GM23338 (cell line): Measurements from ENCODE around the gene ELN. TPM values are rescaled to one million over a fixed set of nuclear protein-coding genes. Genes with fewer than 3 reads are reported as not detected.

ENCODE experiments used
- ATAC-seq: fragments of 200-7000 bp; cut with Tn5 transposase; 3 replicates; pipeline ENCODE4 v1.9.1; 2020
- DNase-seq: peaks from one replicate; pipeline ENCODE4 v3.0.0-alpha.2; 2015; ENCODE audit warnings: low spot score
- H2AFZ ChIP-seq: fragments of 200-600 bp; sonication (generic); 2 replicates; pipeline ENCODE4 v1.8.0; 2016; ENCODE audit warnings: antibody characterized with exemption, mild to moderate bottlenecking, moderate library complexity
- H3F3A ChIP-seq: fragments of 200-600 bp; sonication (generic); replicated peaks from 2 replicates; pipeline ENCODE4 v1.8.0; 2017; ENCODE audit warnings: antibody characterized with exemption, mixed run types, low read depth
- H3K27ac ChIP-seq: fragments of 200-600 bp; sonication (generic); 2 replicates; pipeline ENCODE4 v1.6.1; 2016; ENCODE audit warnings: low read depth
- H3K27me3 ChIP-seq: fragments of 200-600 bp; sonication (generic); 2 replicates; pipeline ENCODE4 v1.8.0; 2016; ENCODE audit warnings: mild to moderate bottlenecking, mixed run types, moderate library complexity; ENCODE audit not compliant: insufficient read depth
- H3K36me3 ChIP-seq: fragments of 200-600 bp; sonication (generic); 2 replicates; pipeline ENCODE4 v1.8.0; 2016; ENCODE audit warnings: mild to moderate bottlenecking; ENCODE audit not compliant: insufficient read depth
- H3K4me1 ChIP-seq: fragments of 200-600 bp; sonication (generic); 2 replicates; pipeline ENCODE4 v1.8.0; 2016; ENCODE audit warnings: mild to moderate bottlenecking, moderate library complexity; ENCODE audit not compliant: insufficient read depth
- H3K4me2 ChIP-seq: fragments of 200-600 bp; sonication (generic); 2 replicates; pipeline ENCODE4 v1.7.1; 2017; ENCODE audit warnings: mixed run types
- H3K4me3 ChIP-seq: fragments of 200-600 bp; sonication (generic); 2 replicates; pipeline ENCODE4 v1.6.1; 2016; ENCODE audit warnings: mixed run types
- H3K79me2 ChIP-seq: fragments of 200-600 bp; sonication (generic); replicated peaks from 2 replicates; pipeline ENCODE4 v1.8.0; 2017; ENCODE audit warnings: mild to moderate bottlenecking; ENCODE audit not compliant: insufficient read depth
- H3K9me2 ChIP-seq: fragments of 200-600 bp; sonication (generic); 2 replicates; pipeline ENCODE4 v1.8.0; 2017; ENCODE audit not compliant: insufficient read depth
- H4K20me1 ChIP-seq: fragments of 200-600 bp; sonication (generic); replicated peaks from 2 replicates; pipeline ENCODE4 v1.8.0; 2017; ENCODE audit warnings: mild to moderate bottlenecking; ENCODE audit not compliant: insufficient read depth
- H3K27ac Mint-ChIP-seq: 2 replicates; pipeline ENCODE4 v1.8.0; 2020; ENCODE audit warnings: inconsistent platforms, mild to moderate bottlenecking, moderate library complexity, mixed read lengths
- H3K27me3 Mint-ChIP-seq: 3 replicates; pipeline ENCODE4 v1.8.0; 2022; ENCODE audit warnings: low read depth, mild to moderate bottlenecking, moderate library complexity, mixed read lengths, inconsistent platforms; ENCODE audit not compliant: insufficient read depth, poor library complexity
- H3K36me3 Mint-ChIP-seq: 3 replicates; pipeline ENCODE4 v1.8.0; 2021; ENCODE audit warnings: low read depth, mild to moderate bottlenecking, inconsistent platforms, moderate library complexity, mixed read lengths
- H3K4me1 Mint-ChIP-seq: 3 replicates; pipeline ENCODE4 v1.8.0; 2020; ENCODE audit warnings: mild to moderate bottlenecking, inconsistent platforms, mixed read lengths
- H3K4me3 Mint-ChIP-seq: 3 replicates; pipeline ENCODE4 v1.8.0; 2021; ENCODE audit warnings: moderate library complexity, mild to moderate bottlenecking, inconsistent platforms, mixed read lengths
- H3K9me3 Mint-ChIP-seq: 3 replicates; pipeline ENCODE4 v1.8.0; 2020; ENCODE audit warnings: moderate library complexity, mild to moderate bottlenecking, inconsistent platforms, mixed read lengths
- CREB1 ChIP-seq: fragments of 250-450 bp; sonication (Bioruptor Pico); IDR thresholded peaks from 2 replicates; pipeline ENCODE4 v1.5.0; 2020; ENCODE audit warnings: low read depth, mild to moderate bottlenecking, moderate library complexity
- CTCF ChIP-seq, 2 experiments: fragments of 200-600 bp in 1 of 2; sonication (generic) in 1 of 2; conservative IDR thresholded peaks; 2 replicates each; pipeline versions ENCODE4 v1.5.1 to v1.6.1; 2016 to 2017; ENCODE audit warnings: antibody characterized with exemption in 2 of 2, low read depth in 2 of 2, mild to moderate bottlenecking in 2 of 2, moderate library complexity in 1 of 2
- ETS1 ChIP-seq: IDR thresholded peaks from 2 replicates; pipeline ENCODE4 v1.6.1; 2016; ENCODE audit warnings: antibody characterized with exemption
- EZH2 ChIP-seq: fragments of 200-600 bp; sonication (generic); IDR thresholded peaks from one replicate; pipeline ENCODE4 v1.8.0; 2017; ENCODE audit warnings: antibody characterized with exemption, mild to moderate bottlenecking, low read depth; ENCODE audit not compliant: unreplicated experiment
- EZH2phosphoT487 ChIP-seq: fragments of 200-600 bp; sonication (generic); IDR thresholded peaks from one replicate; pipeline ENCODE4 v1.8.1; 2018; ENCODE audit warnings: antibody characterized with exemption; ENCODE audit not compliant: unreplicated experiment
- JUNB ChIP-seq: IDR thresholded peaks from one replicate; pipeline ENCODE4 v1.6.1; 2016; ENCODE audit warnings: antibody characterized with exemption; ENCODE audit not compliant: unreplicated experiment
- NANOG ChIP-seq: IDR thresholded peaks from 2 replicates; pipeline ENCODE4 v1.6.1; 2016; ENCODE audit warnings: antibody characterized with exemption, borderline replicate concordance
- POLR2AphosphoS5 ChIP-seq: IDR thresholded peaks from 2 replicates; pipeline ENCODE4 v1.6.1; 2016; ENCODE audit warnings: antibody characterized with exemption, low read depth
- REST ChIP-seq: IDR thresholded peaks from one replicate; pipeline ENCODE4 v1.6.1; 2018; ENCODE audit warnings: antibody characterized with exemption; ENCODE audit not compliant: unreplicated experiment
- STAT1 ChIP-seq: IDR thresholded peaks from one replicate; pipeline ENCODE4 v1.6.1; 2016; ENCODE audit warnings: antibody characterized with exemption; ENCODE audit not compliant: unreplicated experiment
- ZNF114 ChIP-seq: fragments of 250-450 bp; sonication (Bioruptor Pico); IDR thresholded peaks from 2 replicates; pipeline ENCODE4 v1.5.0; 2020; ENCODE audit warnings: mild to moderate bottlenecking, moderate library complexity
- ZNF331 ChIP-seq: fragments of 250-450 bp; sonication (Bioruptor Pico); IDR thresholded peaks from 2 replicates; pipeline ENCODE4 v1.5.0; 2020; ENCODE audit warnings: low read depth, mild to moderate bottlenecking, moderate library complexity
- polyA plus RNA-seq: library from polyadenylated mRNA; unstranded; fragments of >200 nt; fragmentation: Nextera tagmentation; extraction: Ambion mirVana; gene quantifications from 2 replicates; pipeline ENCODE4 v1.2.1, GENCODE V29; 2016
- total RNA-seq: library from RNA; depleted of rRNA; stranded (reverse); fragments of >200 nt; shearing (Covaris generic); gene quantifications from 2 replicates; pipeline ENCODE4 v1.2.3, GENCODE V29; 2014

The ELN gene
- total and polyA plus RNA-seq, 2 experiments from 2014 or later: 1.1 to 5.6 TPM

DNA sequence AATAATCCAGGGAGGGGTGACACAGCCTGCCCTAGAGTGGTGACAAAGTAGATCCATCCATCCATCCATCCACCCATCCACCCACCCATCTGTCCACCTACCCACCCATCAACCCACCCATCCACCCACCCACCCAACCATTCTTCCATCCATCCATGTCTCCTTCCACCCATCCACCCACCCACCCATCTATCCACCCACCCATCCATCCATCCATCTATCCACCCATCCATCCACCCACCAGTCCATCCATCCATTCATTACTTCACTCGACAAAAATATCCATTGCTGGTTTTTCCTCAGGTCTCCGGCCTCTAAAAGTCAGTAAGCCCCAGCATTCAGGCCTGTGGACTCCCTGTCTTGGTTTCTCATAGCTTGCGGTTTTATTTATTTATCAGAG, 43.1 kb downstream of the ELN start (continued):
- TF ChIP-seq CTCF (conservative IDR thresholded peaks at IDR 0.05; ENCODE audit: low read depth in 2 of 2): no peak
- no peak for TF ChIP-seq STAT1

DNA sequence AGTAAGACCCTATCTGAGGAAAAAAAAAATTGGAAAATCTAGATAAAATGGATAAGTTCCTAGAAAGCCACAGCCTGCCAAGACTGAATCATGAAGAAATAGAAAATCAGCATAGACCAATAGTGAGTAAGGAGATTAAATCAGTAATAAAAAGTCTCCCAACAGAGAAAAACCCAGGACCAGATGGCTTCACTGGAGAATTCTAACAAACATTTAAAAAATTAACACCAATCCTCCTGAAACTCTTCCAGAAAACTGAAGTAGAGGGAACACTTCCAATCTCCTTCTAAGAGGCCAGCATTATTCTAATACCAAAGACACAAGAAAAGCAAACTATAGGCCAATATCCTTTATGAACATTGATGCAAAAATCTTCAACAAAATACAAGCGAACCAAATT, 46.8 kb downstream of the ELN start:
- no peak for ATAC-seq
- no peak overlapping the region for H3K4me3 ChIP-seq
- no peak overlapping the region for H2AFZ ChIP-seq
- no peak for TF ChIP-seq JUNB
- TF ChIP-seq ETS1: no peak
- TF ChIP-seq EZH2phosphoT487: no peak
- TF ChIP-seq NANOG: no peak
- TF ChIP-seq ZNF114 (CRISPR knock-in tag): no peak
- TF ChIP-seq CREB1 (CRISPR knock-in tag): no peak
- TF ChIP-seq ZNF331 (CRISPR knock-in tag): no peak
- no peak for TF ChIP-seq CTCF (conservative IDR thresholded peaks at IDR 0.05; ENCODE audit: low read depth in 2 of 2)
- TF ChIP-seq POLR2AphosphoS5: no peak
- no peak for TF ChIP-seq EZH2
- TF ChIP-seq STAT1: no peak
- TF ChIP-seq REST: no peak

More for the DNA sequence above, 46.8 kb downstream of the ELN start:
- H3K9me3 Mint-ChIP-seq: no peaks in the 10 kb centered on the region
- no peaks in the 10 kb centered on the region for H3F3A ChIP-seq
- H3K9me2 ChIP-seq: no peaks in the 10 kb centered on the region
- peaks cover 10% of the 10 kb centered on the region for H3K27me3 Mint-ChIP-seq
- DNase-seq: no peak
- no peaks in the 10 kb centered on the region for H3K36me3 Mint-ChIP-seq
- no peaks in the 10 kb centered on the region for H3K36me3 ChIP-seq
- no peaks in the 10 kb centered on the region for H3K27me3 ChIP-seq
- H3K27ac ChIP-seq: no peak overlapping the region
- H3K4me1 ChIP-seq: peaks cover 3% of the 10 kb centered on the region; the same call in 1 of the 2 replicates
- H4K20me1 ChIP-seq: no peaks in the 10 kb centered on the region
- no peak overlapping the region for H3K4me3 Mint-ChIP-seq
- no peak overlapping the region for H3K27ac Mint-ChIP-seq
- H3K4me2 ChIP-seq: no peak overlapping the region
- no peaks in the 10 kb centered on the region for H3K79me2 ChIP-seq
- peaks cover 11% of the 10 kb centered on the region for H3K4me1 Mint-ChIP-seq
